ENCODE data around the gene UTF1. TPM values are rescaled to one million over a fixed set of nuclear protein-coding genes. Genes with fewer than 3 reads are reported as not detected.
"Not testable (repeated sequence)": the region's sequence is repeated elsewhere in the genome, so short reads cannot be mapped to it uniquely, and the experiment has no call there.

Gene UTF1
- polyA plus RNA-seq, 1 experiment, result not detected

DNA sequence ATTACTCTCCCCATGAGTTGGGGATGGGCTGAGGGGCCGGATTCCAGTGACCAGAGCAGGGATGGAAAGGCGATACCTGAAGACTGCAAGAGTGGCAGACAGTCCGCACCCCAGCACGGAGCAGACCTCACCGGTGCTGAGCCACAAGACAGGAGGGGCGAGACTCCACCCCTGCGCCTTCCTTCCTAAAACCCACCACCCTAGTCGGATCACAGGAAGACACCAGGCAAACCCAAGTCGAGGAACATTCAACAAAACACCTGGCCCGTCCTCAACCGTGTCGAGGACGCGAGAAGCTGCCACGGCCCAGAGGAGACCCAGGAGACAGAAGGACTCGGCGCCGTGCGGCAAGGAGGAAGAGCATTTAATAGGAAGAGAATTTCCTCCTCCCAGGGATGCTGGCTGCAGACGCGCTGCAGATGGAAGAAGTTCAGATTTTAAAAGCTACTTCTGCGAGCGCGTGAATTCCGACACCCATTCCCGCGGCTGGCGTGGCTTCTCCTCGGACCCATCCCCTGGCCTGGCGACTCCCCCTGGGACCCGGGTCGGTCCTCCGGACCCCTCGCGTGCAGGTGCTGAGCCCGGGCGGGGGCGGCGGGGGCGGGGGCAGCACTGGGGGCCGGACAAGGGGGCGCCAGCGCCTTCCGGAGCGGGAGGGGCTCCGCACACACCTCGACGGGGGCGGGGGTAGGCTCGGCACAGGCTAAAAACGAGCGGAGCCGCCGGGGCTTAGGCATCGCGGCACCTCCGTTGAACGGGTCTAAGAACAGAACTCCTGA is 563 bp upstream of the UTF1 start:
- H3K36me3 ChIP-seq (ENCODE audit: control insufficient read depth, insufficient read depth, low read length), result no peaks in the 10 kb centered on the region
- no peak overlapping the region for H3K4me3 ChIP-seq (ENCODE audit: low read depth, low read length)
- POLR2A ChIA-PET, result no interaction called here
- H3K27me3 ChIP-seq (ENCODE audit: control insufficient read depth, insufficient read depth, low read length), result peaks cover 24% of the 10 kb centered on the region
- no peak for DNase-seq (ENCODE audit: low read depth)
- no peak for TF ChIP-seq CTCF (IDR thresholded peaks at IDR 0.05; ENCODE audit: insufficient read depth, low read depth, low read length)
- CTCF ChIA-PET, result no interaction called here

- H3K27me3 ChIP-seq (ENCODE audit: control insufficient read depth, insufficient read depth, low read length), result peaks cover 24% of the 10 kb centered on the region
- no peak for TF ChIP-seq CTCF (IDR thresholded peaks at IDR 0.05; ENCODE audit: insufficient read depth, low read depth, low read length)
Observed at GRCh38 chr10:133230387-133231195, 574 bp downstream of the UTF1 start.

GRCh38 chr10:133231244-133231945 is 1.4 kb downstream of the UTF1 start:
- CTCF ChIA-PET, result no interaction called here
- Histone ChIP-seq H3K27me3 (ENCODE audit: control insufficient read depth, insufficient read depth, low read length) (peaks cover 28% of the 10 kb centered on the region), H3K36me3 (ENCODE audit: control insufficient read depth, insufficient read depth, low read length) (no peaks in the 10 kb centered on the region), H3K4me3 (ENCODE audit: low read depth, low read length) (no peak overlapping the region)
- TF ChIP-seq CTCF (IDR thresholded peaks at IDR 0.05; ENCODE audit: insufficient read depth, low read depth, low read length), result no peak
- POLR2A ChIA-PET, result no interaction called here
- DNase-seq (ENCODE audit: low read depth), result no peak

More at GRCh38 chr10:133230387-133231195, 574 bp downstream of the UTF1 start:
- ChIA-PET POLR2A (no interaction called here), CTCF (no interaction called here)
- no peak overlapping the region for H3K4me3 ChIP-seq (ENCODE audit: low read depth, low read length)
- DNase-seq (ENCODE audit: low read depth), result no peak
- no peaks in the 10 kb centered on the region for H3K36me3 ChIP-seq (ENCODE audit: control insufficient read depth, insufficient read depth, low read length)

- Histone ChIP-seq H3K4me3 (ENCODE audit: low read depth, low read length) (no peak overlapping the region), H3K36me3 (ENCODE audit: control insufficient read depth, insufficient read depth, low read length) (no peaks in the 10 kb centered on the region), H3K27me3 (ENCODE audit: control insufficient read depth, insufficient read depth, low read length) (peaks cover 27% of the 10 kb centered on the region)
- POLR2A ChIA-PET, result no interaction called here
- no peak for TF ChIP-seq CTCF (IDR thresholded peaks at IDR 0.05; ENCODE audit: insufficient read depth, low read depth, low read length)
- no peak for DNase-seq (ENCODE audit: low read depth)
- CTCF ChIA-PET, result no interaction called here
Observed at GRCh38 chr10:133231946-133232574, 2.0 kb downstream of the UTF1 start.

- H3K4me3 ChIP-seq (ENCODE audit: low read depth, low read length); DNase-seq (ENCODE audit: low read depth); CTCF ChIA-PET; POLR2A ChIA-PET; H3K36me3 ChIP-seq (ENCODE audit: control insufficient read depth, insufficient read depth, low read length): not testable (repeated sequence)
- peaks cover 29% of the 10 kb centered on the region for H3K27me3 ChIP-seq (ENCODE audit: control insufficient read depth, insufficient read depth, low read length)
Observed at GRCh38 chr10:133234796-133235195, 4.8 kb downstream of the UTF1 start.
